Transverse colon (tissue), 4 donors: Measurements from ENCODE around the gene TMOD1. TPM values are rescaled to one million over a fixed set of nuclear protein-coding genes. Genes with fewer than 3 reads are reported as not detected.
"Not testable (repeated sequence)": the region's sequence is repeated elsewhere in the genome, so short reads cannot be mapped to it uniquely, and the experiment has no call there.

ENCODE experiments used
- DNase-seq: peaks from one replicate; pipeline ENCODE4 v3.0.0-alpha.2; 2019
- H3K27ac ChIP-seq, 4 donors: fragments of 200-600 bp; sonication (generic); 2 replicates each; pipeline ENCODE4 v1.5.1; 2016 to 2018; ENCODE audit warnings: inconsistent platforms in 4 of 4
- H3K27me3 ChIP-seq: fragments of 200-600 bp; sonication (generic); 2 replicates; pipeline ENCODE4 v1.5.1; 2017; ENCODE audit warnings: inconsistent platforms
- H3K36me3 ChIP-seq, 4 donors: fragments of 200-600 bp; sonication (generic); 2 replicates each; pipeline ENCODE4 v1.5.1; 2017 to 2019; ENCODE audit warnings: inconsistent platforms in 4 of 4
- H3K4me1 ChIP-seq, 4 donors: fragments of 200-600 bp; sonication (generic); 2 replicates each; pipeline ENCODE4 v1.5.1; 2017 to 2020; ENCODE audit warnings: inconsistent platforms in 4 of 4
- H3K4me3 ChIP-seq, 4 donors: fragments of 200-600 bp; sonication (generic); 1 replicate in 1 of 4; 2 replicates in 3 of 4; pipeline versions ENCODE4 v1.5.1 to v1.6.1; 2017 to 2019; ENCODE audit warnings: inconsistent platforms in 4 of 4
- H3K9me3 ChIP-seq, 2 donors: fragments of 200-600 bp; sonication (generic); 2 replicates each; pipeline ENCODE4 v1.5.1; 2017 to 2019; ENCODE audit warnings: inconsistent platforms in 2 of 2
- CTCF ChIP-seq, 5 experiments: fragments of 200-600 bp in 3 of 5; fragments of 450-650 bp in 2 of 5; sonication (generic) in 3 of 5; IDR thresholded peaks; 1 replicate in 2 of 5; 2 replicates in 3 of 5; pipeline ENCODE4 v1.5.1; 2016 to 2017; ENCODE audit warnings: antibody characterized with exemption in 5 of 5, inconsistent platforms in 3 of 5, mild to moderate bottlenecking in 2 of 5, moderate library complexity in 1 of 5
- EP300 ChIP-seq: sonication (generic); formaldehyde crosslinking; IDR thresholded peaks from one replicate; pipeline ENCODE4 v1.6.1; 2017; ENCODE audit warnings: antibody characterized with exemption, low read depth
- POLR2A ChIP-seq: fragments of 450-650 bp; IDR thresholded peaks from one replicate; pipeline ENCODE4 v1.6.1; 2016; ENCODE audit warnings: antibody characterized with exemption, mild to moderate bottlenecking, moderate library complexity
- POLR2AphosphoS5 ChIP-seq, 3 donors: sonication (generic); formaldehyde crosslinking; IDR thresholded peaks; one replicate each; pipeline ENCODE4 v1.6.1; 2016; ENCODE audit warnings: antibody characterized with exemption in 3 of 3
- WGBS, 2 donors: methylation state at CpG; one replicate each; pipeline ENCODE4 v1.1.5; 2018; ENCODE audit warnings: low coverage in 1 of 2; 5-methylcytosine and 5-hydroxymethylcytosine counted together
- in situ Hi-C, 4 donors: fragments of 200-750 bp; cut with MboI; loops; one replicate each; pipeline versions ENCODE4 v1.15.0 to v1.15.1; 2017; ENCODE audit warnings: low sequenced_read_pairs in 3 of 4, low pct_ligation_motif_present in 1 of 4, low pct_unique_long_range_greater_than_20kb in 1 of 4
- intact Hi-C: fragments of 100-400 bp; cut with DNase I; formaldehyde crosslinking; loops from one replicate; pipeline ENCODE4 v1.15.1; 2023; ENCODE audit warnings: low total_unique reads
- total RNA-seq, 4 donors: library from RNA; depleted of rRNA; stranded (reverse); fragments of >200 nt; gene quantifications; one replicate each; pipeline ENCODE4 v1.1.0, GENCODE V29; 2016

The TMOD1 gene
- total RNA-seq, 4 donors from 2014 or later, result 4.2 to 11.6 (median 7.1) TPM

- no peak overlapping the region for H3K4me3 ChIP-seq
- peaks cover 0 to 5% (median 3%) of the 10 kb centered on the region in 4 donors for H3K4me1 ChIP-seq
- TF ChIP-seq POLR2A (no peak), POLR2AphosphoS5 (IDR thresholded peaks at IDR 0.05) (no peak), CTCF (IDR thresholded peaks at IDR 0.05) (no peak), EP300 (no peak)
- intact Hi-C loops, result no loop called here
- no peaks in the 10 kb centered on the region for H3K9me3 ChIP-seq
- peak overlapping the region in 3 of 4 donors; percentile 5 to 65 (median 52) for H3K27ac ChIP-seq
- peaks cover 0 to 24% (median 11%) of the 10 kb centered on the region in 4 donors for H3K36me3 ChIP-seq
- no peaks in the 10 kb centered on the region for H3K27me3 ChIP-seq
- no peak for DNase-seq
- WGBS, 2 donors, result 78 to 83% methylated on average over 1 of the region's 1 CpG
- in situ Hi-C loops, result no loop called here
These were observed 10.1 kb upstream of the TMOD1 start for GRCh38 chr9:97491216-97491999.

DNA sequence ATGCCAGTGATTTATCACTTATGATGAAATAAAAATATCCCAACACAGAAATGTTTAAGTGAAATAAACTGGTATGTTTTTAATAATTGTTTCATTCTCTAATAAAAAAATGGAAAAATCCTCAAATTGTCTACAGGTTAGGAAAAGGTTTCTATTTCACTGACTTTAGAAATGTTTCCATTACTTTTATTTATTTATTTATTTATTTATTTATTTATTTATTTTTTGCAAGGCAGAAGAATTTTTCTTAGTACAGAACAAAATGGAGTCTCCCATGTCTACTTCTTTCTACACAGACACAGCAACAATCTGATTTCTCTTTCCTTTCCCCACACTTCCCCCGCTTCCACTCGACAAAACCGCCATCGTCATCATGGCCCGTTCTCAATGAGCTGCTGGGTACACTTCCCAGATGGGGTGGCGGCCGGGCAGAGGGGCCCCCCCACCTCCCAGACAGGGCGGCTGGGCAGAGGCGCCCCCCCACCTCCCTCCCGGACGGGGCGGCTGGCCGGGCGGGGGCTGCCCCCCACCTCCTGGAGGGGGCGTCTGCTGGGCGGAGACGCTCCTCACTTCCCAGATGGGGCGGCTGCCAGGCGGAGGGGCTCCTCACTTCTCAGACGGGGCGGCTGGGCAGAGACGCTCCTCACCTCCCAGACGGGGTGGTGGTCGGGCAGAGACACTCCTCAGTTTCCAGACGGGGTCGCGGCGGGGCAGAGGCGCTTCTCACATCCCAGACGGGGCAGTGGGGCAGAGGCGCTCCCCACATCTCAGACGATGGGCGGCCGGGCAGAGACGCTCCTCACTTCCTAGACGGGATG, 3.7 kb upstream of the TMOD1 start:
- H3K9me3 ChIP-seq, H3K4me3 ChIP-seq, H3K27ac ChIP-seq, DNase-seq, intact Hi-C loops, in situ Hi-C loops: not testable (repeated sequence)
- WGBS, 2 donors, result 97% methylated on average over 33 of the region's 36 CpGs; no CpG with 5 or more reads in 1 of the 2 donors
- peaks cover 24% of the 10 kb centered on the region for H3K27me3 ChIP-seq
- H3K4me1 ChIP-seq, result peaks cover 4 to 15% (median 9%) of the 10 kb centered on the region in 4 donors
- peaks cover 0 to 12% (median 5%) of the 10 kb centered on the region in 4 donors for H3K36me3 ChIP-seq

- H3K27me3 ChIP-seq, result peaks cover 35% of the 10 kb centered on the region
- peaks cover 7 to 25% (median 16%) of the 10 kb centered on the region in 4 donors for H3K4me1 ChIP-seq
- H3K9me3 ChIP-seq, H3K27ac ChIP-seq, intact Hi-C loops, H3K4me3 ChIP-seq, in situ Hi-C loops, DNase-seq: not testable (repeated sequence)
- 83 to 94% methylated on average over 4 to 5 of the region's 5 CpGs for WGBS, 2 donors
- H3K36me3 ChIP-seq, result peaks cover 0 to 12% (median 5%) of the 10 kb centered on the region in 4 donors
These were observed 2.6 kb upstream of the TMOD1 start for GRCh38 chr9:97498846-97499245.

GRCh38 chr9:97500263-97500662, 1.2 kb upstream of the TMOD1 start:
- Histone ChIP-seq H3K4me1 (peaks cover 7 to 35% (median 16%) of the 10 kb centered on the region in 4 donors), H3K36me3 (peaks cover 0 to 12% (median 5%) of the 10 kb centered on the region in 4 donors), H3K27me3 (peaks cover 47% of the 10 kb centered on the region), H3K4me3 (no peak overlapping the region), H3K9me3 (no peaks in the 10 kb centered on the region), H3K27ac (no peak overlapping the region)
- TF ChIP-seq POLR2A (no peak), POLR2AphosphoS5 (IDR thresholded peaks at IDR 0.05) (no peak), CTCF (IDR thresholded peaks at IDR 0.05) (no peak), EP300 (no peak)
- no peak for DNase-seq
- intact Hi-C loops, result no loop called here
- in situ Hi-C loops, result no loop called here
- WGBS, 2 donors, result 46 to 65% methylated on average over 5 of the region's 5 CpGs

DNA sequence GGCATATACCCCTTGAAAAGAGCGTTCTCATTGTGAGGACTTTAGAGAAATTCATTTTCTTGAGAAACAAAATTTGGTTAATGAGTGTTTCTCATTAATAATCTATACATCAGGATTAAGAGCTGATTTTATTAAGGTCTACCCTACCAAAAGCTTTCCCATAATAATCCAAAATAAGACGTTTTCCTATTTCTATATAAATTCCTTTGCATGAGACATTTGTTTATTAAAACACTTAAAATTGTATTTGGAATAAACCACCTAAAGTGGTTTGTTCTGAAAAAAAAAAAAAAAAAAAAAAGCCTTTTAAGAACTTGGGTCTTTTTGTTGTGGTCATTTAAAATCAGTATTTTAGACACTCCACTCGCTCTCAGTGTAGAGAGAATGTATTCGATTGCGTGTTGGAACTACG, 695 bp upstream of the TMOD1 start:
- H3K4me3 ChIP-seq, result peak overlapping the region; percentile 33 to 94 (median 83)
- DNase-seq, result no peak
- in situ Hi-C loops (no loop called here), intact Hi-C loops (no loop called here)
- peaks cover 0 to 9% (median 4%) of the 10 kb centered on the region in 4 donors for H3K36me3 ChIP-seq
- peaks cover 52% of the 10 kb centered on the region for H3K27me3 ChIP-seq
- H3K27ac ChIP-seq, result peak overlapping the region; percentile 50 to 79 (median 68)
- no peak for TF ChIP-seq CTCF (IDR thresholded peaks at IDR 0.05)
- no peak for TF ChIP-seq POLR2A
- TF ChIP-seq POLR2AphosphoS5 (IDR thresholded peaks at IDR 0.05), result no peak
- no peak for TF ChIP-seq EP300
- peaks cover 7 to 37% (median 16%) of the 10 kb centered on the region in 4 donors for H3K4me1 ChIP-seq
- 15 to 16% methylated on average over 6 of the region's 6 CpGs for WGBS, 2 donors
- no peaks in the 10 kb centered on the region for H3K9me3 ChIP-seq
